ENCODE results near the gene CASK.

Gene CASK

GRCh38 chrX:41923211-41923977 lies at the start of gene CASK:
Gene CASK, minus strand, starts transcription at chrX:41923554. Its CDS starts 566 bp downstream, at chrX:41922988.
- peak; percentile 96 for DNase-seq

GRCh38 chrX:41971346-41971745 lies 48.0 kb upstream of the CASK start:
- DNase-seq = no peak

- DNase-seq = peak; percentile 0
These were observed 47.1 kb upstream of the CASK start for GRCh38 chrX:41970419-41970818.

GRCh38 chrX:41963348-41963747 lies 40.0 kb upstream of the CASK start:
- no peak for DNase-seq

- DNase-seq = peak; percentile 1
These were observed 36.8 kb upstream of the CASK start for GRCh38 chrX:41960142-41960541.

- DNase-seq = no peak
These were observed 35.5 kb upstream of the CASK start for GRCh38 chrX:41958861-41959260.

GRCh38 chrX:41956027-41956426 lies 32.7 kb upstream of the CASK start:
- no peak for DNase-seq

- peak; percentile 17 for DNase-seq
These were observed 28.7 kb upstream of the CASK start for GRCh38 chrX:41952102-41952501.

- DNase-seq = peak; percentile 21
These were observed 23.7 kb upstream of the CASK start for GRCh38 chrX:41946989-41947612.

- no peak for DNase-seq
These were observed 22.9 kb upstream of the CASK start for GRCh38 chrX:41946235-41946634.

- DNase-seq = peak; percentile 1
These were observed 12.5 kb upstream of the CASK start for GRCh38 chrX:41935832-41936231.

- DNase-seq = no peak
These were observed 10.2 kb upstream of the CASK start for GRCh38 chrX:41933546-41933945.

- DNase-seq = no peak
These were observed 9.5 kb upstream of the CASK start for GRCh38 chrX:41932885-41933284.

- DNase-seq = no peak
These were observed 8.2 kb upstream of the CASK start for GRCh38 chrX:41931591-41931990.

GRCh38 chrX:41923978-41924683 lies 777 bp upstream of the CASK start:
- peak; percentile 80 for DNase-seq

- peak; percentile 68 for DNase-seq
These were observed 763 bp downstream of the CASK start for GRCh38 chrX:41922431-41923151.

GRCh38 chrX:41921492-41922430 lies 1.6 kb downstream of the CASK start:
- DNase-seq = peak; percentile 39

- DNase-seq = no peak
These were observed 3.5 kb downstream of the CASK start for GRCh38 chrX:41919870-41920269.

- no peak for DNase-seq
These were observed 5.8 kb downstream of the CASK start for GRCh38 chrX:41917517-41917916.

GRCh38 chrX:41913476-41913875 lies 9.9 kb downstream of the CASK start:
- DNase-seq = no peak

- DNase-seq = peak; percentile 24
These were observed 10.4 kb downstream of the CASK start for GRCh38 chrX:41912923-41913322.

- no peak for DNase-seq
These were observed 14.3 kb downstream of the CASK start for GRCh38 chrX:41909068-41909467.
